ENCODE measurements around the gene PDE4DIP. TPM values are rescaled to one million over a fixed set of nuclear protein-coding genes. Genes with fewer than 3 reads are reported as not detected.
"Not testable (repeated sequence)": the region's sequence is repeated elsewhere in the genome, so short reads cannot be mapped to it uniquely, and the experiment has no call there.

PDE4DIP gene
- polyA plus RNA-seq, 12 donors: 433 to 1,753 (median 1,196) TPM

GRCh38 chr1:149033916-149034315 lies 189.7 kb downstream of the PDE4DIP start:
- not testable (repeated sequence) for DNase-seq

GRCh38 chr1:149043056-149043455 lies 198.8 kb downstream of the PDE4DIP start:
- DNase-seq: not testable (repeated sequence)

- not testable (repeated sequence) for DNase-seq
Measured at GRCh38 chr1:149064611-149065010, 220.4 kb downstream of the PDE4DIP start.

- not testable (repeated sequence) for DNase-seq
Measured at GRCh38 chr1:149075505-149076127, 231.4 kb downstream of the PDE4DIP start.

Other genes starting within 250 kb of the PDE4DIP start
- 10 to 100 TPM in 10 of 12 donors, 1 to 10 TPM in 1, not detected in 1; 6.5 to 24.2 (median 17.0) TPM for gene NBPF14, start 248.4 kb upstream of the PDE4DIP start, polyA plus RNA-seq (ENCODE audit: insufficient read length in 12 of 12)
- 1 to 10 TPM in 4 of 12 donors, under 1 TPM in 4, not detected in 4; 0.50 to 9.8 (median 0.96) TPM for gene NUDT4B, start 95.7 kb upstream of the PDE4DIP start, polyA plus RNA-seq (ENCODE audit: insufficient read length in 12 of 12)